ENCODE measurements around the gene CHP1. TPM values are rescaled to one million over a fixed set of nuclear protein-coding genes. Genes with fewer than 3 reads are reported as not detected.

The CHP1 gene
- total and polyA plus RNA-seq, 10 donors: 12.7 to 127 (median 56.5) TPM

- TF ChIP-seq CTCF (IDR thresholded peaks at IDR 0.05 in 8 of 11, conservative IDR thresholded peaks at IDR 0.05 in 3 of 11) (no peak), POLR2AphosphoS5 (IDR thresholded peaks at IDR 0.05) (no peak), POLR2A (IDR thresholded peaks at IDR 0.05) (no peak)
- WGBS, 5 donors: 58 to 78% (median 69%) methylated on average over 6 of the region's 6 CpGs
- no peak for DNase-seq
- Histone ChIP-seq H3K9me3 (no peaks in the 10 kb centered on the region), H3K27ac (no peak overlapping the region), H3K27me3 (replicated peaks in 1 of 7) (no peaks in the 10 kb centered on the region), H3K4me3 (no peak overlapping the region), H3K36me3 (peaks cover 0 to 82% (median 24%) of the 10 kb centered on the region in 6 donors), H3K4me1 (peaks cover 0 to 16% (median 11%) of the 10 kb centered on the region in 6 donors)
- intact Hi-C loops (cut with DNase I; ENCODE audit: low total_unique reads): no loop called here
Observed at GRCh38 chr15:41263891-41264351, 32.9 kb downstream of the CHP1 start.

- no peak overlapping the region for H3K27ac ChIP-seq
- H3K27me3 ChIP-seq (replicated peaks in 1 of 7): no peaks in the 10 kb centered on the region
- intact Hi-C loops (cut with DNase I; ENCODE audit: low total_unique reads): no loop called here
- TF ChIP-seq POLR2AphosphoS5 (IDR thresholded peaks at IDR 0.05) (no peak), POLR2A (IDR thresholded peaks at IDR 0.05) (no peak), CTCF (IDR thresholded peaks at IDR 0.05 in 8 of 11, conservative IDR thresholded peaks at IDR 0.05 in 3 of 11) (no peak)
- no peak for DNase-seq
- no peak overlapping the region for H3K4me3 ChIP-seq
- WGBS, 5 donors: 93 to 98% (median 94%) methylated on average over 2 of the region's 2 CpGs
- no peaks in the 10 kb centered on the region for H3K4me1 ChIP-seq
- H3K36me3 ChIP-seq: peaks cover 0 to 99% (median 35%) of the 10 kb centered on the region in 6 donors
- H3K9me3 ChIP-seq: no peaks in the 10 kb centered on the region
Observed at GRCh38 chr15:41269887-41270286, 38.8 kb downstream of the CHP1 start.

GRCh38 chr15:41276831-41277230 lies 45.8 kb downstream of the CHP1 start:
- no peak overlapping the region for H3K4me3 ChIP-seq
- TF ChIP-seq POLR2A (IDR thresholded peaks at IDR 0.05) (no peak), CTCF (IDR thresholded peaks at IDR 0.05 in 8 of 11, conservative IDR thresholded peaks at IDR 0.05 in 3 of 11) (no peak), POLR2AphosphoS5 (IDR thresholded peaks at IDR 0.05) (no peak)
- peaks cover 0 to 94% (median 34%) of the 10 kb centered on the region in 6 donors for H3K36me3 ChIP-seq
- H3K9me3 ChIP-seq: no peaks in the 10 kb centered on the region
- no peak for DNase-seq
- H3K27me3 ChIP-seq (replicated peaks in 1 of 7): no peaks in the 10 kb centered on the region
- H3K27ac ChIP-seq: no peak overlapping the region
- intact Hi-C loops (cut with DNase I; ENCODE audit: low total_unique reads): no loop called here
- H3K4me1 ChIP-seq: no peaks in the 10 kb centered on the region

- no peak for DNase-seq
- Histone ChIP-seq H3K9me3 (no peaks in the 10 kb centered on the region), H3K4me3 (no peak overlapping the region), H3K4me1 (peaks cover 0 to 5% (median 5%) of the 10 kb centered on the region in 6 donors), H3K27me3 (replicated peaks in 1 of 7) (no peaks in the 10 kb centered on the region), H3K27ac (no peak overlapping the region), H3K36me3 (peaks cover 0 to 79% (median 30%) of the 10 kb centered on the region in 6 donors)
- WGBS, 5 donors: 85 to 95% (median 86%) methylated on average over 3 of the region's 3 CpGs
- intact Hi-C loops (cut with DNase I; ENCODE audit: low total_unique reads): no loop called here
- TF ChIP-seq CTCF (IDR thresholded peaks at IDR 0.05 in 8 of 11, conservative IDR thresholded peaks at IDR 0.05 in 3 of 11) (no peak), POLR2AphosphoS5 (IDR thresholded peaks at IDR 0.05) (no peak), POLR2A (IDR thresholded peaks at IDR 0.05) (no peak)
Observed at GRCh38 chr15:41278319-41278718, 47.3 kb downstream of the CHP1 start.
